HCEC 1CT (cell line): Measurements from ENCODE around the gene PDGFB.
A peak's percentile ranks its signal among the peaks of the same experiment; 100 is the strongest.

Experiments used
- DNase-seq: peaks from one replicate; pipeline ENCODE4 v3.0.0-alpha.2; 2017

Gene PDGFB

DNA sequence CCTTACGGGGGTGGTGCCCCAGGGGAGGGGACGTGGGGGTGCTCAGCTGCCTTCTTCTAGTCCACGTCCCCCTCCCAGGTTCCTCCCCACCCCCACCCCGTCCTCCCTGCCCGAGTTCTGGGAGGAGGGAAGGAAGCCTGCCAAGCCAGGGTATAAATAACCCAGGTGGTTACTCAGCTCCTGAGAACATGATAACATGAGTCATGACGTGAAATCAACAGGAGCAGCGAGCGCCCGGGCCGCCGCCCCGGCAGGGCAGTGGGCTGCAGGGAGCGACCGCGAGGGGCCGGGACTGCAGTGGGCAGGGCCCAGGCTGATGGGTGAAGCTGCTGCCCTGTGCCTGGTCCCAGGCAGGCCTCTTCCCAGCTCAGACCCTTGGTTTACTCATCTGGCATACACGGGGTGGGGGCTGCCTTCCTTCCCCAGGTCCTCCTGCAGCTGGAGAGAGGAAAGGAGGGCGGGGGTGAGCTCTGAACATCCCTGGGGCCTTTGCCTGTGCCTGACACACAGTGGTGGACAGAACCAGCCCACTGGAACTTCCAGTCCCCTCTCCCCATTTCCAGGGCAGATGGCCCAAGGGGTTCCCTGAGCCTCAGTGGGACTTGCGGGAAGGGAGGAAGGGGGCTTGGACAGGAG, 8.8 kb upstream of the PDGFB start:
- peak; percentile 85 for DNase-seq

GRCh38 chr22:39252461-39253434, 8.0 kb upstream of the PDGFB start:
- DNase-seq = no peak

DNA sequence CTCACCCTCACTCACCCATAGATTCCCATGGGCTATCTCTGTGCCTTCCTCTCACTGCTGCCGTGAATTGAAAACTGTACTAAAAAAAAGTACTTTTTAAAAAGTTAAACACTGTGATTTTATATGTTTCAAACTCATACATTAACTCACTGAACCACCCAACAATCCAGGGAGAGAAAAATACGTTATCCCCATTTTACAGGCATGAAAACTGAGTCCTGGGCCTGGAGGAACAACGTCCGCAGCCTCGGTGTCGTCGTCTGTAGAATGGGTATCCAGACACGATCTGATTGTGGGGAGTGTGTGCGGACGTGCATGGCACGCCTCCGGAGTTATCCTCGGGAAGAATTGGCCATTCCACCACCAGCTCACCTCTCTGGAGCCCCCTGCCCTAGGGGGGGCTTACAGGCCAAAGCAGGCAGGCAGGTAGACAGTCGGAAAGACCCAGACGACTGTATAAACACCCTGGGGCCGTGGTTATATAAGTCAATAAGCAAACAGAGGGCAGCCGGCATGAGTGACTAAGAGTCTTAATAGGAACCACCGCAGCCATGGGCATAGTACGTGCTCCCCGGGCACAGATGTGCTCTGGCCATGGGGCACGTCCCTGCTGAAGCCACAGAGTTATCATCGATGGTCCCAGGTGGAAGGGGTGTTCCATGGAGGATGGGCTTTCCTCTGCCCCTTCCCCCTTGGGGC, 7.1 kb upstream of the PDGFB start:
- no peak for DNase-seq

DNA sequence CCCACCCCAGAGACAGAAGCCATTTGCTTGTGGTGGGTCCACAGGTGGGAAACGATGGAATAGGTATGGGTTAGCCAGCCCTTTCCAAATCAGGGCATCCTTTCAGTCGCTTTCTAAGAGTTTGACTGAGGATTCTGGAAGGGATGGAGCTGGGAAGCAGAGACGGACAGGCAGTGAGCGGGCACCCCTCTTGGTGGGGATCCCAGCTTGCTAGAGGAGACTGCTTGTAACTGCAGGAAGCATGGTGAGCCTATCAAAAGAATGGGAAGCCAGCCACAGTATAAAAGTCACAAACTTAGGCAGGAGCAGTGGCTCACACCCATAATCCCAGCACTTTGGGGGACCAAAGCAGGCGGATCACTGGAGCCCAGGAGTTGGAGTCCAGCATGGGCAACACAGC, 6.1 kb upstream of the PDGFB start:
- DNase-seq = no peak

DNA sequence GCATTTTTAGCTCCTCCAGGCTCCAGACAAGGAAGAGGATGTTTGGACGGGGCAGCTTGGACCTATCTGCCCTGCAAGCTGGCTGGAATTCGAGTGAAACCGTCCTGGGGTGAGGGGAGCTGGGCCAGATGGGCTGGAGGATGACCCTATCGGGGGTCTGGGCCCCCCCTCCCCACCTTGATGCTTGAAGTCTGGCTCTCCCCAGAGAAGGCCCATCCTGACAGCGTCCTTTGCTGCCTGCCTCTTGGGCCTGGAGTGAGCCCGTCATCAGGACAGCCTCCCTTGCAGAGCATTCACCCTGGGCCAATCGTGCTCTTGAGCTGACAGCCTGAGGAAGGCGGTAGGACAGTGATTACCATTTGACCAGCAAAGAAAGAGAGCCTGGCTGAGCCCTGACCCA, 5.3 kb upstream of the PDGFB start:
- DNase-seq = no peak

DNA sequence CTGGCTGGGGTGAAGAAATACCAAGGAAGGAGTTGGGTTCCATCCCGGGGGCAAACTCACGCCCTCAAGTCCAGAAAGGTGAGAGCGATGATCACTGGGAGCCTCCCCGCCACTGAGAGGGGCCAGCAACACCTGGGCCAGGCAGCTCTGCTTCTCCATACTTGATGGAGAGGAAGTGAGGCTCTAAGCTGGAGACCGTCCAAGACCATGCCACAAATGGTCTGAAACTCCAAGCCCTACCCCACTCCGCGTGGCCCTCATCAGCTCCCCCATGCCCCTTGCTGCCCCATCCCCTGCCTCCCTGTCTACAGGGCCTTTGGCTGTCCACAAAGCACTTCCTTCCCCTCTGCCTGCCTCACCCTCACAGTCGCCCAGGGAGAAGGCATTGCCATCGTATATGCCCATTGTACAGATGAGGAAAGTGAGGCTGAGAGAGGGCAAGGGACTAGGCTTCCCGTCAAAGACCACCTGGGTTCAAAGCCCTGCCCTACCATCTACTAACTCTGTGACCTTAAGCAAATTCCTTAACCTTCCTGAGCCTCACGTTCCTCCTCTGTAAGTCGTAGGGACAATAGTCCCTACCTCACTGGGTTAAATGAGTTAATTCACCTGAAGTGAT, 4.4 kb upstream of the PDGFB start:
- DNase-seq = no peak

DNA sequence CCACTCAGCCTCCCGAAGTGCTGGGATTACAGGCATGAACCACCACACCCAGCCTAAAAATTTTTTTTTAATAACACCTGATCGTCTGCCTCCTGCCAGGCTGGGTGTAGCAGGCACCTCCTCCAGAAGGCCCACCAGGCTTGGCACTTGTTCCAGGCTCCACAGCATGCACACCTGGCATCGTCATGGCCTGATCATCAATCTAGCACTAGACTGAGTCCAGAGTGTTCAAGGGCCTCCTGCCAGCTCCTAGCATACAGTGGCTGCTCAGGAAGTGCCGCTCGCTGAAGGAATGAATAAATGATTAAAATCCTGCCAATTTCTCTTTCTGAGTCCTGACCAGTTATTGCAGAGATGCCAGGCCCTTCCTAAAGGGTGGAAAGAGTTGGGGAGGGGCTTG, 3.5 kb upstream of the PDGFB start:
- no peak for DNase-seq

DNA sequence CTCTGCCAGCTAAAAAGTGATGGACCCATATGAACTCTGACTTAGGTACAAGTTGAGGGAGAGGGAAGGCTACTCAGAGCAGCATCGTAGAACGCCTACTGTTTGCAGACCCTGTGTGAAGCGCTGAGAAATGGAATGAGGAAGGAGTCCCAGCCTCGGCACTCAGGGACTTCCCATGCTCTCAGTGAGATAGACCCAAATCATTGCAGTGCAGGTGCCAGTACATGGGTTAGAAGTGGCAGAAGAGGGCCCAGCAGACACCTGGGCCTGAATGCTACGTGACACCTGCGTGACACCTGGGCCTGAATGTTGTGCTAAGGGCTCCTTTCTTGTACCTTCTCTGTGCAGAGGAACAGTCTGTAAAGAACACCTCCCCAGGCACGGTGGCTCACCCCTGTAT, 2.6 kb upstream of the PDGFB start:
- DNase-seq = no peak

DNA sequence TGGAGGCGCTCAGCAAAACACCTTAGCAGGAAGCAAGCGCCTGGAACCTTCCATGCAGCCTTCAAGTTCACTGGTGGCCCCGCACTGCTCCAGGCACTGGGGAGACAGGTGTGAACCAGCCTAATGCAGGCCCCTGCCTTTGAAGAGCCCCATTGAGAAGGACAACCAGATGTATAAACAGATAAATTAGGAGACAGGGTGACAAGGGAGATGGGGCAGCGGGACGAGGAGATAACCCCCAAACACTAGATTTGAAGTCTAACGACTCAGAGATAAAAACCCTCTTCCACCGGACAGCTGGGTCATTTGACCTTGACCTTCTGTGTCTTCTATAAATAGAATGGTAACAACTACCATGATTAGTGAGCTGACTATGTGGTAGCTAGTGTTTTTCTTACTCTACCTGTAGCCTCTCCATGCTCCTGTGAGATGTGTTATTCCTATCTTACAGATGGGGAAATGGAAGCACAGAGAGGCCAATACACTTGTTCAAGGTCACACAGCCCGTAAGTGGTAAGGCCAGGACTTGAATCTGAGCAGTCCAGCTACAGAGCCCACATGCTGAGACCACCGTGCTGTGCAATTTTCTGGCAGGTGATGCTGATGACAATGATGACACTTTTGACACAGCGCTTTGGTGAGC, 2.0 kb upstream of the PDGFB start:
- no peak for DNase-seq

DNA sequence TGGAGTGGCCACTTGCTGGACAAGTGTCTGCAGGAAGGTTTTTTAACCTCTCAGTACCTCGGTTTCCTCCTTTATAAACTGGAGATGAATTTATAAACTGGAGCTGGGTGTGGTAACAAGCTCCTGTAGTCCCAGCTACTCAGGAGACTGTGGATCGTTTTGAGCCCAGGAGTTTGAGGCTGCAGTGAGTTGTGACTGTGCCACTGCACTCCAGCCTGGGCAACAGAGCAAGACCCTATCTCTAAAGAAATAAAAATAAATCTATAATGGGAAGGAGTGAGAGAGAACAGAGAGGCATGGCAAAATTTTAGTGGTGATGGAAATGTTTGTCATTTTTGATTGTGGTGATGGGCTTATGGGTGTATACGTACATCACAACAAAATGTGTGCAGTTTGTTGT, 1.4 kb upstream of the PDGFB start:
- no peak for DNase-seq

DNA sequence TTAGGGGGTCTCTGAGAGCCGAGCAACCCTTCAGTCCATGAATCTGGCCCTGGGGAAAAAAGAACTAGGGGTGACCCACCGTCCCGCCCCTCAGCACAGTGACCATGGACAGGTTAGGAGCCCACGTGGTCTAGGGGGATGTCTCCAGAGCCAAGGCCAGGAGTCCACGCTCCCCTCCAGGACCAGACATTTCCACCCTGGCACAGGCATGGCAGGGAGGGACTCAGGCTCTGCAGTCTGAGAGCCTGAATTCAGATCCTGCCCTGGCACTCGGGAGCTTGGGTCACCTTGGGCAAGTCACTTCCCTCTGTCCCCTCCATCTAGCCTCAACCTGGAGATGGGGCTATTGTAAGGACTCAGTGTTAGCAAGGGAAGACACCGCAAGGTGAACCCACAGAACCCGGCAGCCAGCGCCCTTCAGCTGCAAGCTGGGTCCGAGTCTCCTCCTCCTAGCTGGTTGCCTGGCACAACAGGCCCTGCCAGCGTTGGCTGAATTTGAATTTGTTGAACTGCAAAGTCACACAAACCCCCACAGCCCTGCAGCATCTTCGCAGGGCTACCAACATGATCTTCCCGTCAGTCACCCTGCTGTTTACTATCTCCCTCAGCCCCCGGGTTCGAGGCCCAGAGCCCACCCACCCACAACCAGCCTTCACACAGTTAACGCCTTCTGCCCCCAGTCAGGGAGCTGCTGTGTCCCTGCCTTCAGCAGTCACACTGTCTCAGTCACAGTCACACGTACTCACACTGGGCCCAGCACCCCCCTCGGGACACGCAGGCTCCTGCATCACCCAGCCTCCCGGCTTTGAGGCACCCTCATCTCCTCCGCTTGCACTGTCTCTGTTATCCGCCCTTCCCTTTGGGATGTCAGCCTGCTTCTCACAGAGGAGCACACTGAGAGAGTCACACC, 603 bp upstream of the PDGFB start:
- DNase-seq = no peak

DNA sequence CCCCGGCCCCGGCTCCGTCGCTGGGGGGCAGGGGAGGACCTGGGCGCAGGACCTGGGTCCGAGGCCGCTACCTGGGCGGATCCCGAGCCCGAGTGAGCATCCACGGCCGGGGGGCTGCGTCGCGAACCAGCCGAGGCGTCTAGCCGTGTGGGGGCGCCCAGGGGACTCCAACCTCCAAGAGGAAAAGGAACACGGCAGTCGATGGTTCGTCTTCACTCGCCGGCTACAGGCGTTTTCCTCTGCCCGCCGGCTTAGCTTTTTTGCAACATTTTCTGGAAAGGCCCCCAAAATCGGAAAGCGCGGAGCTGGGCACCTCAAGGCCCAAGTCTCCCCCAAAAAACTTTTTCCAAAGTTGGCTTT, 666 bp downstream of the PDGFB start:
- DNase-seq = no peak

- DNase-seq = no peak
These were observed 1.2 kb downstream of the PDGFB start for GRCh38 chr22:39243439-39244135.

GRCh38 chr22:39242595-39243438, 2.0 kb downstream of the PDGFB start:
- DNase-seq = no peak

- DNase-seq = no peak
These were observed 2.8 kb downstream of the PDGFB start for GRCh38 chr22:39241794-39242594.

- no peak for DNase-seq
These were observed 3.7 kb downstream of the PDGFB start for GRCh38 chr22:39240831-39241793.

- DNase-seq = no peak
These were observed 5.0 kb downstream of the PDGFB start for GRCh38 chr22:39239561-39240423.
